SK-N-SH treated with all-trans-retinoic acid at 6 μM for 48 hours (cell line): ENCODE data around the gene MYL3.

ENCODE experiments used
- ATAC-seq: fragments of 200-7000 bp; cut with Tn5 transposase; 3 replicates; pipeline ENCODE4 v1.9.1; 2020; ENCODE audit warnings: mild to moderate bottlenecking, moderate library complexity
- ARNTL ChIP-seq: fragments of 450-650 bp; formaldehyde crosslinking; IDR thresholded peaks from 2 replicates; pipeline ENCODE4 v1.5.0; 2020; ENCODE audit warnings: low read depth, mild to moderate bottlenecking, moderate library complexity, borderline replicate concordance
- BACH2 ChIP-seq: fragments of 250-450 bp; sonication (Bioruptor Pico); IDR thresholded peaks from 2 replicates; pipeline ENCODE4 v1.9.0; 2021; ENCODE audit warnings: mild to moderate bottlenecking, borderline replicate concordance
- CSDC2 ChIP-seq: fragments of 250-450 bp; sonication (Bioruptor Pico); IDR thresholded peaks from 2 replicates; pipeline ENCODE4 v1.5.0; 2020; ENCODE audit warnings: mild to moderate bottlenecking, moderate library complexity
- ESRRG ChIP-seq: fragments of 250-450 bp; sonication (Bioruptor Pico); IDR thresholded peaks from 2 replicates; pipeline ENCODE4 v1.6.1; 2021; ENCODE audit warnings: mild to moderate bottlenecking
- GLIS3 ChIP-seq: fragments of 250-450 bp; sonication (Bioruptor Pico); IDR thresholded peaks from 2 replicates; pipeline ENCODE4 v1.5.0; 2020; ENCODE audit warnings: mild to moderate bottlenecking, moderate library complexity
- ISL1 ChIP-seq: fragments of 250-450 bp; sonication (Bioruptor Pico); IDR thresholded peaks from 2 replicates; pipeline ENCODE4 v2.1.2; 2022; ENCODE audit warnings: mild to moderate bottlenecking, moderate library complexity
- OSR1 ChIP-seq: fragments of 250-450 bp; sonication (Bioruptor Pico); IDR thresholded peaks from 2 replicates; pipeline ENCODE4 v1.8.0; 2022; ENCODE audit warnings: moderate library complexity, mild to moderate bottlenecking, inconsistent platforms
- PPARA ChIP-seq: fragments of 250-450 bp; sonication (Bioruptor Pico); IDR thresholded peaks from 2 replicates; pipeline ENCODE4 v1.5.0; 2020; ENCODE audit warnings: mild to moderate bottlenecking, borderline replicate concordance
- RARB ChIP-seq: fragments of 250-450 bp; sonication (Bioruptor Pico); IDR thresholded peaks from 2 replicates; pipeline ENCODE4 v1.8.0; 2021; ENCODE audit warnings: mild to moderate bottlenecking, moderate library complexity
- SNAI2 ChIP-seq: fragments of 250-450 bp; sonication (Bioruptor Pico); IDR thresholded peaks from 2 replicates; pipeline ENCODE4 v1.5.0; 2020; ENCODE audit warnings: mild to moderate bottlenecking, moderate library complexity
- TCF4 ChIP-seq: fragments of 250-450 bp; sonication (Bioruptor Pico); IDR thresholded peaks from 2 replicates; pipeline ENCODE4 v1.8.0; 2021; ENCODE audit warnings: mild to moderate bottlenecking, moderate library complexity, borderline replicate concordance
- TOX ChIP-seq: fragments of 250-450 bp; sonication (Bioruptor Pico); IDR thresholded peaks from 2 replicates; pipeline ENCODE4 v1.8.0; 2021; ENCODE audit warnings: mild to moderate bottlenecking, moderate library complexity, borderline replicate concordance
- ZC3H10 ChIP-seq: fragments of 250-450 bp; sonication (Bioruptor Pico); IDR thresholded peaks from 2 replicates; pipeline ENCODE4 v1.5.1; 2021; ENCODE audit warnings: mild to moderate bottlenecking, moderate library complexity
- ZFP3 ChIP-seq: fragments of 250-450 bp; sonication (Bioruptor Pico); IDR thresholded peaks from 2 replicates; pipeline ENCODE4 v1.5.0; 2020; ENCODE audit warnings: mild to moderate bottlenecking, moderate library complexity
- ZFP30 ChIP-seq: fragments of 450-650 bp; formaldehyde crosslinking; IDR thresholded peaks from 2 replicates; pipeline ENCODE4 v1.5.0; 2022; ENCODE audit warnings: mild to moderate bottlenecking, moderate library complexity
- ZNF8 ChIP-seq: fragments of 450-650 bp; formaldehyde crosslinking; IDR thresholded peaks from 2 replicates; pipeline ENCODE4 v1.5.0; 2020; ENCODE audit warnings: mild to moderate bottlenecking, moderate library complexity
- TF ChIP-seq, protein P1 (sequence below): fragments of 250-450 bp; sonication (Bioruptor Pico); IDR thresholded peaks from 2 replicates; pipeline ENCODE4 v1.8.0; 2020; ENCODE audit warnings: mild to moderate bottlenecking, moderate library complexity, borderline replicate concordance
- TF ChIP-seq, protein P2 (sequence below): fragments of 250-450 bp; sonication (Bioruptor Pico); IDR thresholded peaks from 2 replicates; pipeline ENCODE4 v1.5.1; 2020; ENCODE audit warnings: low read depth, mild to moderate bottlenecking, moderate library complexity
- TF ChIP-seq, protein P3 (sequence below): fragments of 250-450 bp; sonication (Bioruptor Pico); IDR thresholded peaks from 2 replicates; pipeline ENCODE4 v1.5.1; 2021; ENCODE audit warnings: mild to moderate bottlenecking, moderate library complexity
- TF ChIP-seq, protein P4 (sequence below): fragments of 250-450 bp; sonication (Bioruptor Pico); IDR thresholded peaks from 2 replicates; pipeline ENCODE4 v1.5.0; 2020; ENCODE audit warnings: mild to moderate bottlenecking, moderate library complexity

Gene MYL3

DNA sequence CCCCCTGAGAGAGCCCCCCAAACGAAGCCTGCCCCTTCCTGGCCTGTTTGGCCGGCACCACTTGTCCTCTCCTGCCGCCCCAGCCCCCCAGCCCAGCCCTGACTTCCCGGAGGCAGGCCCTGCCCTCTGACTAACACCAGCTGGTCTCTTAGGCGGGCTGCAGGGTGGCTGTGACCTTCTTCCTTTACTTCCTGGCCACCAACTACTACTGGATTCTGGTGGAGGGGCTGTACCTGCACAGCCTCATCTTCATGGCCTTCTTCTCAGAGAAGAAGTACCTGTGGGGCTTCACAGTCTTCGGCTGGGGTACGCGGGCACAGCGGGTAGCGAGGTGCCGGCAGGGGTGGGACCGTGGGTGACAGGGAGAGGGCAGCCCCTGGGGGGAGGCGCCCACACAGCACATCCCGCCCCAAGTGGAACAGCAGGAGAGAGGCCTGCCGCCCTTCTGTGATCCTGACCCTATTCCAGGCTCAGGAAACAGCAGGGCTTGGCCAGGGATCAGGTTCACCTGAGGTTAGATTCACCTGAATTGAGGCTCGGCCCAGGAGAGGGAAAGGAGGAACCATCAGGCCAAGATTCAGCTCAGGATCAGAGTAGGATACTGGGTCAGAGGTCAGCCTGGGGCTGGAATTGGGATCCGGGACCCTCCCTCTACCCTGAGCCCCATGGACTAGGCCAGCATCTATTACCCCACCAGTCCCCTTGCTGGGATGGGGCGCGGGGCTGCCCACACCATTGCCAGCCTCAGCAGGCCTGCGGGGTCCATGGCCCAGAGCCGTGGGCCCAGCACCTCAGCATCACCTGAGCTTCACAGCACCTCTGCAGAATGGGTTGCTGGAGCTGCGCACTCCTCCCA lies 36.1 kb upstream of the MYL3 start (continued):
- TF ChIP-seq PPARA (CRISPR knock-in tag) (no peak), TOX (CRISPR knock-in tag) (no peak), ARNTL (CRISPR knock-in tag) (no peak), BACH2 (CRISPR knock-in tag) (no peak), CSDC2 (CRISPR knock-in tag) (no peak), SNAI2 (CRISPR knock-in tag) (no peak)
- TF ChIP-seq, protein P1, sequence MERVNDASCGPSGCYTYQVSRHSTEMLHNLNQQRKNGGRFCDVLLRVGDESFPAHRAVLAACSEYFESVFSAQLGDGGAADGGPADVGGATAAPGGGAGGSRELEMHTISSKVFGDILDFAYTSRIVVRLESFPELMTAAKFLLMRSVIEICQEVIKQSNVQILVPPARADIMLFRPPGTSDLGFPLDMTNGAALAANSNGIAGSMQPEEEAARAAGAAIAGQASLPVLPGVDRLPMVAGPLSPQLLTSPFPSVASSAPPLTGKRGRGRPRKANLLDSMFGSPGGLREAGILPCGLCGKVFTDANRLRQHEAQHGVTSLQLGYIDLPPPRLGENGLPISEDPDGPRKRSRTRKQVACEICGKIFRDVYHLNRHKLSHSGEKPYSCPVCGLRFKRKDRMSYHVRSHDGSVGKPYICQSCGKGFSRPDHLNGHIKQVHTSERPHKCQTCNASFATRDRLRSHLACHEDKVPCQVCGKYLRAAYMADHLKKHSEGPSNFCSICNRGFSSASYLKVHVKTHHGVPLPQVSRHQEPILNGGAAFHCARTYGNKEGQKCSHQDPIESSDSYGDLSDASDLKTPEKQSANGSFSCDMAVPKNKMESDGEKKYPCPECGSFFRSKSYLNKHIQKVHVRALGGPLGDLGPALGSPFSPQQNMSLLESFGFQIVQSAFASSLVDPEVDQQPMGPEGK (CRISPR knock-in tag), result no peak

DNA sequence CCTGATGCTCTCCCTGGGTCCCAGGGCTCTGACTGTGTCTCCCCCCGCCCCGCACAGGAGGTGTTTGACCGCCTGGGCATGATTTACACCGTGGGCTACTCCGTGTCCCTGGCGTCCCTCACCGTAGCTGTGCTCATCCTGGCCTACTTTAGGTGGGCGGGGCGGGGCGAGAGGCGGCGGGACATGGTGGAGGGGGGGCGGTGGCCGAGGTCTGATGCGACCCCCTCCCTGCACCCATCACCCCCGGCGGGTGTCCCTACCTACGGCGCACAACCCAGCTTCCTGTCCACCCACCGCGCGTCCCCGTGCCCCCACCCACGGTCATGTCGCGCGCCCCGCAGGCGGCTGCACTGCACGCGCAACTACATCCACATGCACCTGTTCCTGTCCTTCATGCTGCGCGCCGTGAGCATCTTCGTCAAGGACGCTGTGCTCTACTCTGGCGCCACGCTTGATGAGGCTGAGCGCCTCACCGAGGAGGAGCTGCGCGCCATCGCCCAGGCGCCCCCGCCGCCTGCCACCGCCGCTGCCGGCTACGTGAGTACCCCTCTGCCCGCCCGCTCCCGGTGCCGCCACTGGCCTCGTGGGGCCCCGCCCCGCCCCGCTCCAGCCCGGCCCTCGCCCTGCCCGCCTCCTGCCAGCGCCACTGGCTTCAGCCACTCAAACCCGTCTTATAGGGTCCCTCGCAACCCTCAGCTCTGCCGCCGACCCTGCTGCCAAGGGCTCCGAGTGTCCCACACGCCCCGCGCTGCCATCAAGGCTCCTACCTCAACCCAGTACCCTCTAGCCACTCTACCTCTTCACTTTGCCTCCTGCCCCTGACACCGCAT lies 35.3 kb upstream of the MYL3 start:
- no peak for TF ChIP-seq ISL1 (CRISPR knock-in tag)
- TF ChIP-seq ARNTL (CRISPR knock-in tag), result no peak
- TF ChIP-seq, protein P2, sequence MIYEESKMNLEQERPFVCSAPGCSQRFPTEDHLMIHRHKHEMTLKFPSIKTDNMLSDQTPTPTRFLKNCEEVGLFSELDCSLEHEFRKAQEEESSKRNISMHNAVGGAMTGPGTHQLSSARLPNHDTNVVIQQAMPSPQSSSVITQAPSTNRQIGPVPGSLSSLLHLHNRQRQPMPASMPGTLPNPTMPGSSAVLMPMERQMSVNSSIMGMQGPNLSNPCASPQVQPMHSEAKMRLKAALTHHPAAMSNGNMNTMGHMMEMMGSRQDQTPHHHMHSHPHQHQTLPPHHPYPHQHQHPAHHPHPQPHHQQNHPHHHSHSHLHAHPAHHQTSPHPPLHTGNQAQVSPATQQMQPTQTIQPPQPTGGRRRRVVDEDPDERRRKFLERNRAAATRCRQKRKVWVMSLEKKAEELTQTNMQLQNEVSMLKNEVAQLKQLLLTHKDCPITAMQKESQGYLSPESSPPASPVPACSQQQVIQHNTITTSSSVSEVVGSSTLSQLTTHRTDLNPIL (CRISPR knock-in tag), result no peak
- TF ChIP-seq RARB, result no peak
- TF ChIP-seq ZC3H10 (CRISPR knock-in tag), result no peak
- no peak for TF ChIP-seq CSDC2 (CRISPR knock-in tag)
- no peak for TF ChIP-seq ZNF8
- no peak for TF ChIP-seq OSR1
- TF ChIP-seq TCF4, result no peak
- TF ChIP-seq, protein P1 (CRISPR knock-in tag), result no peak
- TF ChIP-seq ESRRG (CRISPR knock-in tag), result no peak
- TF ChIP-seq, protein P3, sequence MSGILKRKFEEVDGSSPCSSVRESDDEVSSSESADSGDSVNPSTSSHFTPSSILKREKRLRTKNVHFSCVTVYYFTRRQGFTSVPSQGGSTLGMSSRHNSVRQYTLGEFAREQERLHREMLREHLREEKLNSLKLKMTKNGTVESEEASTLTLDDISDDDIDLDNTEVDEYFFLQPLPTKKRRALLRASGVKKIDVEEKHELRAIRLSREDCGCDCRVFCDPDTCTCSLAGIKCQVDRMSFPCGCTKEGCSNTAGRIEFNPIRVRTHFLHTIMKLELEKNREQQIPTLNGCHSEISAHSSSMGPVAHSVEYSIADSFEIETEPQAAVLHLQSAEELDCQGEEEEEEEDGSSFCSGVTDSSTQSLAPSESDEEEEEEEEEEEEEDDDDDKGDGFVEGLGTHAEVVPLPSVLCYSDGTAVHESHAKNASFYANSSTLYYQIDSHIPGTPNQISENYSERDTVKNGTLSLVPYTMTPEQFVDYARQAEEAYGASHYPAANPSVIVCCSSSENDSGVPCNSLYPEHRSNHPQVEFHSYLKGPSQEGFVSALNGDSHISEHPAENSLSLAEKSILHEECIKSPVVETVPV (CRISPR knock-in tag), result no peak
- TF ChIP-seq, protein P4, sequence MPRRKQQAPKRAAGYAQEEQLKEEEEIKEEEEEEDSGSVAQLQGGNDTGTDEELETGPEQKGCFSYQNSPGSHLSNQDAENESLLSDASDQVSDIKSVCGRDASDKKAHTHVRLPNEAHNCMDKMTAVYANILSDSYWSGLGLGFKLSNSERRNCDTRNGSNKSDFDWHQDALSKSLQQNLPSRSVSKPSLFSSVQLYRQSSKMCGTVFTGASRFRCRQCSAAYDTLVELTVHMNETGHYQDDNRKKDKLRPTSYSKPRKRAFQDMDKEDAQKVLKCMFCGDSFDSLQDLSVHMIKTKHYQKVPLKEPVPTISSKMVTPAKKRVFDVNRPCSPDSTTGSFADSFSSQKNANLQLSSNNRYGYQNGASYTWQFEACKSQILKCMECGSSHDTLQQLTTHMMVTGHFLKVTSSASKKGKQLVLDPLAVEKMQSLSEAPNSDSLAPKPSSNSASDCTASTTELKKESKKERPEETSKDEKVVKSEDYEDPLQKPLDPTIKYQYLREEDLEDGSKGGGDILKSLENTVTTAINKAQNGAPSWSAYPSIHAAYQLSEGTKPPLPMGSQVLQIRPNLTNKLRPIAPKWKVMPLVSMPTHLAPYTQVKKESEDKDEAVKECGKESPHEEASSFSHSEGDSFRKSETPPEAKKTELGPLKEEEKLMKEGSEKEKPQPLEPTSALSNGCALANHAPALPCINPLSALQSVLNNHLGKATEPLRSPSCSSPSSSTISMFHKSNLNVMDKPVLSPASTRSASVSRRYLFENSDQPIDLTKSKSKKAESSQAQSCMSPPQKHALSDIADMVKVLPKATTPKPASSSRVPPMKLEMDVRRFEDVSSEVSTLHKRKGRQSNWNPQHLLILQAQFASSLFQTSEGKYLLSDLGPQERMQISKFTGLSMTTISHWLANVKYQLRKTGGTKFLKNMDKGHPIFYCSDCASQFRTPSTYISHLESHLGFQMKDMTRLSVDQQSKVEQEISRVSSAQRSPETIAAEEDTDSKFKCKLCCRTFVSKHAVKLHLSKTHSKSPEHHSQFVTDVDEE (CRISPR knock-in tag), result no peak
- no peak for TF ChIP-seq TOX (CRISPR knock-in tag)
- no peak for ATAC-seq

DNA sequence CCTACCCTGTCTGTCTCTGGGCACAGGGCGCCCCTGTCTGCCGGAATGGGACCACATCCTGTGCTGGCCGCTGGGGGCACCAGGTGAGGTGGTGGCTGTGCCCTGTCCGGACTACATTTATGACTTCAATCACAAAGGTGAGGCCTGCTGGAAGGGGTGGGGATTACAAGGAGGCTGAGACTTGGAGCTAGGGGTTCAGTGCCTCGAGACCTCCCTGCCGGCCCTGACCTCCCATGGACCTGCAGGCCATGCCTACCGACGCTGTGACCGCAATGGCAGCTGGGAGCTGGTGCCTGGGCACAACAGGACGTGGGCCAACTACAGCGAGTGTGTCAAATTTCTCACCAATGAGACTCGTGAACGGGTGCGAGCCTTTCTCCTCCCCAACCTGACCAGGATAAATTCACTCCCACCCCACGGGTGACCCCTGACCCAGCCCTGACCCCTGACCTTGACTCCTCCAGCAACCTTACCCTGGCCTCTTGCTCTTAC lies 34.6 kb upstream of the MYL3 start:
- TF ChIP-seq ZC3H10 (CRISPR knock-in tag), result no peak
- TF ChIP-seq TOX (CRISPR knock-in tag), result no peak
- no peak for TF ChIP-seq RARB
- TF ChIP-seq ZFP30 (CRISPR knock-in tag), result no peak
- no peak for TF ChIP-seq GLIS3 (CRISPR knock-in tag)
- TF ChIP-seq ZFP3, result no peak
- no peak for TF ChIP-seq ESRRG (CRISPR knock-in tag)
- TF ChIP-seq BACH2 (CRISPR knock-in tag), result no peak
- no peak for TF ChIP-seq ISL1 (CRISPR knock-in tag)
- TF ChIP-seq ZNF8, result no peak
- TF ChIP-seq, protein P3 (CRISPR knock-in tag), result no peak
- ATAC-seq, result no peak
